ENCODE measurements around the gene RNF212B. TPM values are rescaled to one million over a fixed set of nuclear protein-coding genes. Genes with fewer than 3 reads are reported as not detected.

The RNF212B gene
- total and polyA plus RNA-seq, 2 of the 13 experiments (the other 11 are each of a cell fraction or from before 2014, with no cell fraction given) = 0.05 TPM; not detected in 1

DNA sequence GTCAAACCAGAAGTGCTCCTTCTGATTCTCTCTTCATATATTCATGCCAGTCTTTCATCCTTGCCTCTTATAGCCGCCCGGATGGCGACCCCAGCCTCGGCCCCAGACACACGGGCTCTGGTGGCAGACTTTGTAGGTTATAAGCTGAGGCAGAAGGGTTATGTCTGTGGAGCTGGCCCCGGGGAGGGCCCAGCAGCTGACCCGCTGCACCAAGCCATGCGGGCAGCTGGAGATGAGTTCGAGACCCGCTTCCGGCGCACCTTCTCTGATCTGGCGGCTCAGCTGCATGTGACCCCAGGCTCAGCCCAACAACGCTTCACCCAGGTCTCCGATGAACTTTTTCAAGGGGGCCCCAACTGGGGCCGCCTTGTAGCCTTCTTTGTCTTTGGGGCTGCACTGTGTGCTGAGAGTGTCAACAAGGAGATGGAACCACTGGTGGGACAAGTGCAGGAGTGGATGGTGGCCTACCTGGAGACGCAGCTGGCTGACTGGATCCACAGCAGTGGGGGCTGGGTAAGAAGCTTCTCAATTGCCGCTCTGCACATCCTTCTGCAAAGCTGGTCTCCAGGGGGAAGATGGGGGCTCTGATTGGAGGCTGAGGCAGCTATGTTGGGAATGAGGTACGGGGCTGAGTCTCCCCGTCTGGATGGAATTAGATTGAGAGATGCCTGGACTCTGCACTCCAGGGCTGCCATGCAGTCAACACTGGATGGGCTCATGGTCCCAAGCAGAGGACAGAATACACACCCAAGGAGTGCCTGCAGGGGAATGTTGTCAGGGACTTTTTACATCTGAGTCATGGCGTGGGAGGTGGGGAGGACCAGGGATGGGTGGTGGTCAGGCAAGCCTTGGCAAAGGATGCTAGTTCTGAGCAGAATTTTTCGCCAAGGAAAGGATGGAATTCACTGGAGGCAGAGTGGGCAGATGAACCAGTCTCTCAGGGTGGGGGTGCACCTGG lies 70.2 kb downstream of the RNF212B start (continued):
- TF ChIP-seq PRPF4 (IDR thresholded peaks at IDR 0.05; ENCODE audit: low read depth, low read length, poor library complexity, severe bottlenecking) = peak; percentile 11
- no peak for TF ChIP-seq SRF (IDR thresholded peaks at IDR 0.05; ENCODE audit: low read depth, low read length)
- TF ChIP-seq, protein P1, sequence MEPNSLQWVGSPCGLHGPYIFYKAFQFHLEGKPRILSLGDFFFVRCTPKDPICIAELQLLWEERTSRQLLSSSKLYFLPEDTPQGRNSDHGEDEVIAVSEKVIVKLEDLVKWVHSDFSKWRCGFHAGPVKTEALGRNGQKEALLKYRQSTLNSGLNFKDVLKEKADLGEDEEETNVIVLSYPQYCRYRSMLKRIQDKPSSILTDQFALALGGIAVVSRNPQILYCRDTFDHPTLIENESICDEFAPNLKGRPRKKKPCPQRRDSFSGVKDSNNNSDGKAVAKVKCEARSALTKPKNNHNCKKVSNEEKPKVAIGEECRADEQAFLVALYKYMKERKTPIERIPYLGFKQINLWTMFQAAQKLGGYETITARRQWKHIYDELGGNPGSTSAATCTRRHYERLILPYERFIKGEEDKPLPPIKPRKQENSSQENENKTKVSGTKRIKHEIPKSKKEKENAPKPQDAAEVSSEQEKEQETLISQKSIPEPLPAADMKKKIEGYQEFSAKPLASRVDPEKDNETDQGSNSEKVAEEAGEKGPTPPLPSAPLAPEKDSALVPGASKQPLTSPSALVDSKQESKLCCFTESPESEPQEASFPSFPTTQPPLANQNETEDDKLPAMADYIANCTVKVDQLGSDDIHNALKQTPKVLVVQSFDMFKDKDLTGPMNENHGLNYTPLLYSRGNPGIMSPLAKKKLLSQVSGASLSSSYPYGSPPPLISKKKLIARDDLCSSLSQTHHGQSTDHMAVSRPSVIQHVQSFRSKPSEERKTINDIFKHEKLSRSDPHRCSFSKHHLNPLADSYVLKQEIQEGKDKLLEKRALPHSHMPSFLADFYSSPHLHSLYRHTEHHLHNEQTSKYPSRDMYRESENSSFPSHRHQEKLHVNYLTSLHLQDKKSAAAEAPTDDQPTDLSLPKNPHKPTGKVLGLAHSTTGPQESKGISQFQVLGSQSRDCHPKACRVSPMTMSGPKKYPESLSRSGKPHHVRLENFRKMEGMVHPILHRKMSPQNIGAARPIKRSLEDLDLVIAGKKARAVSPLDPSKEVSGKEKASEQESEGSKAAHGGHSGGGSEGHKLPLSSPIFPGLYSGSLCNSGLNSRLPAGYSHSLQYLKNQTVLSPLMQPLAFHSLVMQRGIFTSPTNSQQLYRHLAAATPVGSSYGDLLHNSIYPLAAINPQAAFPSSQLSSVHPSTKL (CRISPR knock-in tag; IDR thresholded peaks at IDR 0.05) = no peak
- no peak for TF ChIP-seq SYNCRIP (IDR thresholded peaks at IDR 0.05; ENCODE audit: insufficient read depth, low read depth, low read length)
- no peak for TF ChIP-seq THAP11 (CRISPR knock-in tag; IDR thresholded peaks at IDR 0.05)
- no peak for TF ChIP-seq HOXD1 (CRISPR knock-in tag; IDR thresholded peaks at IDR 0.05)
- no peak for TF ChIP-seq ZNF292 (CRISPR knock-in tag; IDR thresholded peaks at IDR 0.05; ENCODE audit: borderline replicate concordance, low read depth)
- TF ChIP-seq ZZZ3 (CRISPR knock-in tag; IDR thresholded peaks at IDR 0.05; ENCODE audit: borderline replicate concordance) = 0 out of 2 replicates have a peak, but pooled peaks have one; percentile 22
- peak; percentile 10 for TF ChIP-seq RBM39 (IDR thresholded peaks at IDR 0.05; ENCODE audit: low read depth, low read length, poor library complexity, severe bottlenecking)
- no peak for TF ChIP-seq ZNF687 (CRISPR knock-in tag; IDR thresholded peaks at IDR 0.05)
- TF ChIP-seq, protein P2, sequence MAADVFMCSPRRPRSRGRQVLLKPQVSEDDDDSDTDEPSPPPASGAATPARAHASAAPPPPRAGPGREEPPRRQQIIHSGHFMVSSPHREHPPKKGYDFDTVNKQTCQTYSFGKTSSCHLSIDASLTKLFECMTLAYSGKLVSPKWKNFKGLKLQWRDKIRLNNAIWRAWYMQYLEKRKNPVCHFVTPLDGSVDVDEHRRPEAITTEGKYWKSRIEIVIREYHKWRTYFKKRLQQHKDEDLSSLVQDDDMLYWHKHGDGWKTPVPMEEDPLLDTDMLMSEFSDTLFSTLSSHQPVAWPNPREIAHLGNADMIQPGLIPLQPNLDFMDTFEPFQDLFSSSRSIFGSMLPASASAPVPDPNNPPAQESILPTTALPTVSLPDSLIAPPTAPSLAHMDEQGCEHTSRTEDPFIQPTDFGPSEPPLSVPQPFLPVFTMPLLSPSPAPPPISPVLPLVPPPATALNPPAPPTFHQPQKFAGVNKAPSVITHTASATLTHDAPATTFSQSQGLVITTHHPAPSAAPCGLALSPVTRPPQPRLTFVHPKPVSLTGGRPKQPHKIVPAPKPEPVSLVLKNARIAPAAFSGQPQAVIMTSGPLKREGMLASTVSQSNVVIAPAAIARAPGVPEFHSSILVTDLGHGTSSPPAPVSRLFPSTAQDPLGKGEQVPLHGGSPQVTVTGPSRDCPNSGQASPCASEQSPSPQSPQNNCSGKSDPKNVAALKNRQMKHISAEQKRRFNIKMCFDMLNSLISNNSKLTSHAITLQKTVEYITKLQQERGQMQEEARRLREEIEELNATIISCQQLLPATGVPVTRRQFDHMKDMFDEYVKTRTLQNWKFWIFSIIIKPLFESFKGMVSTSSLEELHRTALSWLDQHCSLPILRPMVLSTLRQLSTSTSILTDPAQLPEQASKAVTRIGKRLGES (CRISPR knock-in tag; IDR thresholded peaks at IDR 0.05; ENCODE audit: borderline replicate concordance) = no peak
- no peak for TF ChIP-seq ZFYVE20 (CRISPR knock-in tag; IDR thresholded peaks at IDR 0.05; ENCODE audit: borderline replicate concordance, low read depth)
- peak; percentile 37; the same call in 1 of the 2 replicates for TF ChIP-seq ZBTB38 (CRISPR knock-in tag; IDR thresholded peaks at IDR 0.05)
- TF ChIP-seq ATF7-NPFF (CRISPR knock-in tag; IDR thresholded peaks at IDR 0.05; ENCODE audit: low read depth) = peak; percentile 27; the same call in 1 of the 2 replicates
- TF ChIP-seq NR2F6 (IDR thresholded peaks at IDR 0.05) = no peak
- no peak for TF ChIP-seq NR2F6 (CRISPR knock-in tag; IDR thresholded peaks at IDR 0.05)
- no peak for TF ChIP-seq TP53 (CRISPR knock-in tag; conservative IDR thresholded peaks at IDR 0.05)

Measured in HepG2 (cell line).